Activated CD4-positive, alpha-beta T cell treated with anti-CD3 and anti-CD28 coated beads, Interleukin-2, amount 50 U/mL, for 4 hours (primary cell): ENCODE measurements around the gene UGT1A9.

Experiments
- DNase-seq, 2 experiments: peaks; one replicate each; pipeline ENCODE4 v3.0.0-alpha.2; 2020

Gene UGT1A9

GRCh38 chr2:233800208-233800607 lies 128.5 kb downstream of the UGT1A9 start:
- DNase-seq = no peak

- no peak for DNase-seq
Observed at GRCh38 chr2:233801357-233802131, 129.8 kb downstream of the UGT1A9 start.

- no peak for DNase-seq
Observed at GRCh38 chr2:233802132-233802815, 130.6 kb downstream of the UGT1A9 start.

- no peak for DNase-seq
Observed at GRCh38 chr2:233803292-233803911, 131.7 kb downstream of the UGT1A9 start.

GRCh38 chr2:233803994-233804393 lies 132.3 kb downstream of the UGT1A9 start:
- DNase-seq = no peak

GRCh38 chr2:233807215-233807865 lies 135.6 kb downstream of the UGT1A9 start:
- no peak for DNase-seq

- no peak for DNase-seq
Observed at GRCh38 chr2:233807966-233808935, 136.6 kb downstream of the UGT1A9 start.

GRCh38 chr2:233810385-233810784 lies 138.7 kb downstream of the UGT1A9 start:
- DNase-seq = no peak

GRCh38 chr2:233811087-233811486 lies 139.4 kb downstream of the UGT1A9 start:
- no peak for DNase-seq

- DNase-seq = no peak
Observed at GRCh38 chr2:233811732-233812131, 140.0 kb downstream of the UGT1A9 start.

GRCh38 chr2:233813236-233814055 lies 141.7 kb downstream of the UGT1A9 start:
- no peak for DNase-seq

GRCh38 chr2:233814056-233814835 lies 142.5 kb downstream of the UGT1A9 start:
- DNase-seq = no peak

GRCh38 chr2:233815861-233816260 lies 144.2 kb downstream of the UGT1A9 start:
- no peak for DNase-seq

- DNase-seq = no peak
Observed at GRCh38 chr2:233816334-233816733, 144.6 kb downstream of the UGT1A9 start.

GRCh38 chr2:233816771-233817170 lies 145.1 kb downstream of the UGT1A9 start:
- DNase-seq = no peak

GRCh38 chr2:233817361-233817911 lies 145.7 kb downstream of the UGT1A9 start:
- no peak for DNase-seq

- DNase-seq = no peak
Observed at GRCh38 chr2:233817995-233818638, 146.4 kb downstream of the UGT1A9 start.

GRCh38 chr2:233818639-233819621 lies 147.2 kb downstream of the UGT1A9 start:
- DNase-seq = no peak
